CD4-positive, alpha-beta T cell treated with Interleukin-6 at 100 ng/mL for 8 hours (primary cell): Measurements from ENCODE around the gene NEMF.
"Not testable (repeated sequence)": the region's sequence is repeated elsewhere in the genome, so short reads cannot be mapped to it uniquely, and the experiment has no call there.

Experiments
- DNase-seq: peaks from one replicate; pipeline ENCODE4 v3.0.0-alpha.2; 2020; ENCODE audit warnings: mixed read lengths, low spot score

The NEMF gene

DNA sequence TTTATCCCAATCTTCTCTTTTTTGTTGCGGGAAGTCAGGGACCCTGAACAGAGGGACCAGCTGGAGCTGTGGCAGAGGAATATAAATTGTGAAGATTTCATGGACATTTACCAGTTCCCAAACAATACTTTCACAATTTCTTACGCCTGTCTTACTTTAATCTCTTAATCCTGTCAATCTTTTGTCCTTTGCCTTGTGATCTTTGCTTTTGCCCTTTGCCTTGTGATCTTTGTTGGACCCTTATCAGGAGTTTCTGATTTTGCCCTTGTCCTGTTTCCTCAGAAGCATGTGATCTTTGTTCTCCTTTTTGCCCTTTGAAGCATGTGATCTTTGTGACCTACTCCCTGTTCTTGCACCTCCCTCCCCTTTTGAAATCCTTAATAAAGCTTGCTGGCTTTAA, 36.5 kb downstream of the NEMF start:
- not testable (repeated sequence) for DNase-seq

DNA sequence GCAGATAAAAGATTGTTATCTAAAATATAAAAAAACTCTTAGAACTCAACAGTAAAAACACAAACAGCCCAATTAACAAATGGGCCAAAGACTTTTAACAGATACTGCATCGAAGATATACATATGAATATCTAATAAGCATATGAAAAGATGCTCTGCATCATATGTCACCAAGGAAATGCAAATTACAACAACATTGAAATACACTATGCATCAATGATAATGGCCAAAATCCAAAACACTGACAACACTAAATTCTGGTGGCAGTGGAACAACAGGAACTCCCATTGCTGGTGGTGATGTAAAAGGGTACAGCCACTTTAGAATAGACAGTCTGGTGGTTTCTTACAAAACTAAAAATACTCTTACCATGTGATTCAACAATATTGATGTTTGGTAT, 43.8 kb downstream of the NEMF start:
- no peak for DNase-seq

DNA sequence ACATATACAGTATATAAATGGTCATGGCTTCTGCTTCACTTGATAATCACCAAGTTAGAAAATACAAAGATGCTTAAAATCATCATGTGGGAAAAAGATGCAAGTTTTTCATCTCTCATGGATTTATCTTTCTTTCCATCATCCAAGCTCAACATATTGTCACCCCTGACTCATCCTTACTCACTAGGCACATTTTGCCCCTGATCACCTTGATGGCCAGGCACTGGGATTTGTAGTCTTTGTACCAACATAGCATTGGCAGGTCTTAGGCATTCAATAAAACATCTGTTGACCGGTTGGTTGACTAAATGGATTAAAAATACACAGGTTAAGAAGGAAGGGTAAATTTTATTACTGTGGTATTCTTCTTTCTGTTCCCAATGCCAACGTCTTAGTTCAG, 56.6 kb downstream of the NEMF start:
- DNase-seq, result no peak

DNA sequence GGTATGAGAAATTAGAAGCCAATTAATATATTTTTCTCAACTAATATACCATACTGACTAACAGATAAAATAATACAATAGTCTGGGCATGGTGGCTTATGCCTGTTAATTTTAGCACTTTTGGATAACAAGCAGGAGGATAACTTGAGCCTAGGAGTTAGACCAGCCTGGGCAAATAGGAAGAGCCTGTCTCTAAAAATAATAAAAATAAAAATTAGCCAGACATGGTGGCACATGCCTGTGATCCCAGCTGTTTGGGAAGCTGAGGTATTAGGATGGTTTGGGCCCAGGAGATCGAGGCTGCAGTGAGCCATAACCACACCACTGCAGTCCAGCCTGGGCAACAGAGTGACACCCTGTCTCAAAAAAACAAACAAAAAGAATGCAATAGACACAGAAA, 60.0 kb downstream of the NEMF start:
- no peak for DNase-seq

DNA sequence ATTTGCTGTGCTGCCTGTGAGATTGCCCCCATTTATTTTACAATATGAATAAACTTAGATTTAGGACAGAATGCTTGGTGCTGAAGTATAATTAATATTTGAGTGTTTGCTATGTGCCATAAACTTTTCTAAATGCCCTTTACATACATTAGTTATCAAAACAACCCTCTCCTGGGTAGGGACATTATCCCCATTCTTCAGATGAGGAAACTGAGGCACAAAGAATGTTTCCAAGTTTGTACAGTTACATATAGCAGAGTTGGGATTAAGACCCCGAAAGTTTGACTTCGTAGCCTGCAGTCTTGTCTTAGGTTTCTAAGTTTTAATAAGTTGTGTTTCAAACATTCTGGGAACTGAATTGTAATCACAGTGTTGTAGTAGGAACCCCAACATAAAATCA, 66.3 kb downstream of the NEMF start:
- DNase-seq, result no peak

DNA sequence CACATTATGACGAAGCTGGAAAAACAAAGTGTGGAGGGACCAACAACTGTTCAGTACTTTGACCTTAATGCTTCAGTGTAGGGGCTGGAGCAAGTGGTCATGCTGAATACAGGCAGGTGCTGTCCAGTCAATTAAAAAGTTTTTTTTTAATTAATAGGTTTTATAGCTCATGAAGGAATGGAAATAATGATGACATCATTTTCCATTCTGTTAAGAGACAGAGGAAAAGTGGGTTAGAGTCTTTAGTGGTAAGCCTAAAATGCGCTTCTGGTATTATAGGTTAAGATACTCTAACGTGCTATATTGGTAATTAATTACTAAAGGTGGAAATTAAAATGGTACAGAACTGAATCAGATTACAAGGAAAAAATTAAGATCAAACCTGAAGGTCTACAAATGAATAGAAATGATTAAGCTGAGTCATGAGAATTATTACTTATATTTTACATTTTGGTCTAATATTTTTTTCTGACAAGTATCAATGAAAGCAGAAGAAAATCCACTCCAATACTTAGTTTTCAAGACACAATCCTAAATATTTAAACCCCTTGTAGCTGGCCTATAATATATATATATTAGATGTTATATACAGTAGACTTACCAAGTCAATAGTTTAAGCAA, 69.1 kb downstream of the NEMF start:
- no peak for DNase-seq

DNA sequence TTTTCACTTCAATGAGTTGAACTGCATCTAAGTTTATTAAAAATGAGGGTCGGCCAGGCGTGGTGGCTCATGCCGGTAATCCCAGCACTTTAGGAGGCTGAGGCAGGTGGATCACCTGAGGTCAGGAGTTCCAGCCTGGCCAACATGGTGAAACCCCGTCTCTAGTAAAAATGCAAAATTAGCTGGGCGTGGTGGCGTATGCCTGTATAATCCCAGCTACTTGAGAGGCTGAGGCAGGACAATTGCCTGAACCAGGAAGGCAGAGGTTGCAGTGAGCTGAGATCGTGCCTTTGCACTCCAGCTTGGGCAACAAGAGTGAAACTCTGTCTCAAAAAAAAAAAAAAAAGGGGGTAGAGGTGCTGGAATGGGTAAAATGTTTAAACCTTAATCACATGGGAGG, 71.5 kb downstream of the NEMF start:
- DNase-seq, result not testable (repeated sequence)

DNA sequence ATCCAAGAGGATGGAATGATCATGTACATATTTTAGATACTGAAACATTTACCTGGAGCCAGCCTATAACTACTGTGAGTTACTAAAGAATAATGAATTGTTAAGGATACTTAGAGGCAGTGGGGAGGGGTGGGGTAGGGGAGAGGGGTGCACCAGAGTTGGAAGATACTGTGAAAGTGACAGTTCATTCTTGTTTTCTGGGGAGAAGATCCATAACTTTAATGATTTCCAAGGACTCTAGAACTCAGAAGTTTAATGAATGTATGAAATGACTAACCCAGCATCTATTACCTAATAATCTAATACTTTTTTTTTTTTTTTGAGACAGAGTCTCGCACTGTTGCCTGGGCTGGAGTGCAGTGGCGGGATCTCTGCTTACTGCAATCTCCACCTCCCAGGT, 74.2 kb downstream of the NEMF start:
- no peak for DNase-seq

DNA sequence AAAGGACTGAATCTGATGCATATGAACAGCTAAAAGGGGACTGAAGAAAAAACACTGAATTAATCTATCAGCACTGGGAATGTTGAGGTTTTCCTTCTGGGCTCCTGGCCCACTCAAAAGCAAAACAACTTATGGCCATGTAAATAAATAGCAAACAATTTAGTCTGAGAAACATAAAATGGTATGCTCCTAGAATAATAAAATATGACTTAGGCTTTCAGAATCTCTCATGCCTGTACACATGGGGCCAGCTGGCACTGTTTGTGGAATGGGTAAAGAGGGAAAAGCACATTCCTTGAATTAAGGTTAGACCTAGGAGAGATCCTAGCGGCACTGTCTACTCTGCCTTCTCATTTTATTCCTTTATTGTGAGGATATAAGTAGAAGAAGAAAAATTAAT, 78.5 kb downstream of the NEMF start:
- DNase-seq, result no peak

DNA sequence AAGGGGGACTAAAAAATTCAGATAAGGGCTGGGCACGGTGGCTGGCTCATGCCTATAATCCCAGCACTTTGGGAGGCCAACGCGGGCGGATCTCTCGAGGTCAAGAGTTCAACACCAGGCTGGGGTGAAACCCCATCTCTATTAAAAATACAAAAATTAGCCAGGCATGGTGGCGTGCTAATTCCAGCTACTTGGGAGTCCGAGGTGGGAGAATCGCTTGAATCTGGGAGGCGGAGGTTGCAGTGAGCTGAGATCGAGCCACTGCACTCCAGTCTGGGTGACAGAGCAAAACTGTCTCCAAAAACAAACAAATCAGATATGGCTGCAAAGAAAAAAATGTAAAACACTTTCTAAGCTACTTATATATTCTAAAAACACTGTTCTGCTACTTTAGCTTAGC, 80.9 kb downstream of the NEMF start:
- DNase-seq, result not testable (repeated sequence)

DNA sequence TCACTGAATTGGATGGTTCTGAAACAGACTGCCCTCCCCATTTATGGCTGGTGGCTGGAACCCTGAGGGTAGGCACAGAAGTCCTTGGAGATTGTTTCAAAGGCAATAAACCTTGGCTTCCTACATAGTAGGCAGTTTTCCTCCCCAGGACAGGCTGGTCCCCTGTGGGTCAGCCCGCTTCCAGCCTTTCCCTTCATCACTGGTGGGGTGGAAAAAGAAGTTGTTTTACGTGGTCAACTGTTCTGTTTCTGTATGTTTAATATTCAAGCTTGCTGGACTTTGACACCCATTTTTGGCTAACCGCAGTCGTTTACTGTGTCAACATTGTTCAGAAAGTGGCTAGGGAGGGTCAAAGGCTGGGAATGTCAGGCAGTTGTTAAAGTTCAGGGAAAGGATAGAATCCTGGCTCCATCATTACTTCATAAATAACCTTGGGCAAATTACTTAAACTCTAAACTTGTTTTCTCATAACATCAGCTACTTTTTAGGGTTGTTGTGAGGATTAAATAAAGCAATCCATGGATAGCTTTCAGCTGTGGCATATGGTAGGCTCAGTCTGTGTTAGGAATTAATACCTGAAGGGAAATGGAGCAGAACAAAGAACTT, 82.3 kb downstream of the NEMF start:
- DNase-seq, result no peak

DNA sequence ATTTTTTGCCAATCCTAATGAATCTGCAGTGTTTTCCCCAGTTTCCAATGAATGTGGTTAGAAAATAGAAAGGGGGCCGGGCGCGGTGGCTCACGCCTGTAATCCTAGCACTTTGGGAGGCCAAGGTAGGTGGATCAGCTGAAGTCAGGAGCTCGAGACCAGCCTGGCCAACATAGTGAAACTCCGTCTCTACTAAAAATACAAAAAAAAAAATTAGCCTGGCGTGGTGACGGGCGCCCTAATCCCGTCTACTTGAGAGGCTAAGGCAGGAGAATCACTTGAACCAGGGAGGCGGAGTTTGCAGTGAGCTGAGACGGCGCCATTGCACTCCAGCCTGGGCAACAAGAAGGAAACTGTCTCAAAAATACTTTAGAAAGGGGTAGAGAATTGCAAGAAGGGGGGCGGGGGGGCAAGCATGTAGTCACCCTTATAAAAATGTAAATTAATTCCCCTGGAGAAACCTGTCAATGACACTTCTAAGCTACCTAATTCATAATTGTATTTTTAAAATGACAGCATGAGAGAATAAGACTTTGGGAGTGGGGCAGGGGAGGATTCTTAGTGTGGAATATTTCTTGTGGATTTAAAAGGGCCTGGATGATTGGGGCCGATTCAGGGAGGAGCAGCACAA, 82.9 kb downstream of the NEMF start:
- DNase-seq, result no peak

DNA sequence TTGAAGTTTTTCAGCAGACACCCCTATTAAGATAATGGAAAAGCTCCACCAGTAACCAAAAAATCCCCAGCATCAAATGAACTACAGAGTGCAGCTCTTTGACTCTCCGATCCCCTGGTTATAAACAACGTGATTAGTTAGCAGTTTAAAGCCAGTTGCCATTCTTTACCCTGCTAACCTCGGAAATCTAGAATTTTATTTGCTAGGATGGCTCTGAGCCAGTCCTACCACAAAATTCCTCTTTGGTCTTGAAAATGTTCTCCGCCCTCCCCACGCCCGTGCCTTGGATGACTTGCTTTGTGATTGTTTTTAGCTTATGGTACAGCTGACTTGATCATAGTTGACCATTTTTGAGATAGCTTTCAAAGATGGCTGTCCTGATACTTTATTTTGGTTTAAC, 83.4 kb downstream of the NEMF start:
- DNase-seq, result no peak

DNA sequence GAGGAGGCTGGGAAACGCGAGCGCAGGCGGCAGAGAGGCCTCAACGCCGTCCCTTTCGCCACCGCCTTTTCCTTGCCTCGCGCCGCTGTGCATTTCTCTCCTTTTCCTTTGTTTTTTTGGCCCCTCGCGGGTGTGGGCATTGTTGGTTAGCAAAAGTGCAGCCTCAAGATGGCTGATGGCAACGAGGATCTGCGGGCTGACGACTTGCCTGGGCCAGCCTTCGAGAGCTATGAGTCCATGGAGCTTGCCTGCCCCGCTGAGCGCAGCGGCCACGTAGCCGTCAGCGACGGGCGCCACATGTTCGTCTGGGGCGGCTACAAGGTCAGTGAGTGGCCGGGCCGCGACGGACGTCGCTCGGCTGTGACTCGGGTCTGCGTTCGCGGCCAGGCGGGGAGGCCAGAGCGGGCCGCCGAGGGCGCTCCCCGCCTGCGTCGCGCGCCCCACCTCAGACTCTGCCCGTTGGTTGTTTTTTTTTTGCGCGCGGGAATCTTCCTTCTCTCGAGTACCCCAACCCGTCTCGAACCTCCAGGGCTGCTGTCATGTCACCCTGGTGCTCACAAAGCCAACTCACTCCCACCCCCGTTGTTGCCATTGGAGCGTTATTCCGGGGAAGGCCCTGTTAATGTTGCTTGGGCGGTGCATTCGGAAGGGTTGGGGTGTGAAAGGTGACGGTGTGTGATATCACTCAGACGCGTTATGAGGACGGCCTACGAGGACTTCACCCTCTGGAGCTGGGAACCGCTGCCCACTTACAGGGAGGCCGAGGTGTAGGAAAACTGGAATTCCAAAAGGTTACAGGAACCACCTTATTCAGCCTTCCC, 84.1 kb downstream of the NEMF start:
- DNase-seq, result peak; percentile 55

DNA sequence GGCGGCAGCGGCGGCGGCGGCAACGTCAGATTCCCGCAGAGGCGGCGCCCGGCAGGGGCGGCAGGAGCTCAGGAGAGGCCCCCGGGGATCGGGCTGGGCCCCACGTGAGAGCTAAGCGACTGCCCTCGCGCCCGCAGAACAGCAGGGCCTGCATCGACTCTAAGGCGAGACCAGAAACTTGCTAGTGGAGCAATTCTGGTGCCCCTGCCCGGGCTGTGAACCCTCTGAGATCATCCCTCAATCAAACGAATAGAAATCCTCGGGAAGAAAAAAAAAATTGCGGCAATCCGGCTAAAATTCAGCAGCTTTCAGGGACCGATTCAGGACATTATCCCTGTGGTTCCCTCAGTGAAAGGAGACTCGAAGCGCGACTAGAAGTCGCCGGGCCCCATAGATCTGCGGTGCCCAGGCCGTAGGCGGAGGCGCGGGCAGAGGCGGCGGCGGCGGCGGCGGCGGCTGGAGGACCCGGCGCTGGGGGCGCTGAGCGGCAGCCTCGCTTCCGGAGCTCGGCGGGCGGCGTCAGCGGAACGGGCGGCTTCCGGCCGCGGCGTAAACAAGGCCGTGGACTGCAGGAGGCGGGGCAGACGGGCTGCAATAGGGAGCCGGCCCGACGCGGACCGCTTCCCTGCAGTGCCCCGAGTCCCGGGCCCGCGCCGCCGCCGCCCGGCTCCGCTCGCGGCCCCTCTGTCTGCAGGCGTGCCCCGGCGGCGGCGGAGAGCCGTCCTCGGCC, 84.9 kb downstream of the NEMF start, which contains the start of gene KLHDC2:
TSS of gene KLHDC2 (plus strand) at position 583 of the 730 bp plus-strand sequence. CDS start 316 bp downstream, outside the sequence.
- DNase-seq, result peak; percentile 88

DNA sequence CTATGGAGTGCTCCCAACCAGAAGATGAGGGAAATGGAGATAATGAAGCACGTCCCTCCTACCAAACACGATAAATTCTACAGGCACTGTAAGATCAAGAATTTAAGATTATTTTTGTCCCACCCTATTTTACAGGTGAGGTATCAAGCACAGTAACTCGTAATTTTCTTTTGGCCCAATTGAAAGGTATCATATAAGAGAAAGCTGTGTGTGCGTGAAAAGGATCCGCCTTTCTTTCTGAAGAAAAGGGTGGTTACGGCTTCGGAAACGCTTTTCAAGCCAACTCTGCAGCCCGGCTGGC, 85.4 kb downstream of the NEMF start:
- no peak for DNase-seq

DNA sequence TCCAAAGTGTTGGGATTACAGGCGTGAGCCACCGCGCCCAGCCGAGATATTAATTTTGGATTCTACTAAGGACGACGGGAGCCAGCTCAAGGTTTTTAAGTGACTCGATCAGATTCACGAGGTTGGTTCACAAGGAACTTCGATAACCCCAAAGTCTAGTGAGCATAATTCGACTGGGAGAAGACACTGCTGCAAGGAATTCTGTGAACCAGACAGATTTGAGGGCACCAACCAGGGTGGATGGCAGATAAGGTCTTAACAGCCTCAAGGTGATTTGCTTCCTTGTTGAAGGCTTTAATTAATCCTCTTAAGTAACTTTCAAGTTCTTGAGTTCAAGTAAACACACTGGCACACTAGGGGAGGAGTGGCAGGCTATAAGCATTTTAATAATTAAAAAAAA, 85.7 kb downstream of the NEMF start:
- no peak for DNase-seq

DNA sequence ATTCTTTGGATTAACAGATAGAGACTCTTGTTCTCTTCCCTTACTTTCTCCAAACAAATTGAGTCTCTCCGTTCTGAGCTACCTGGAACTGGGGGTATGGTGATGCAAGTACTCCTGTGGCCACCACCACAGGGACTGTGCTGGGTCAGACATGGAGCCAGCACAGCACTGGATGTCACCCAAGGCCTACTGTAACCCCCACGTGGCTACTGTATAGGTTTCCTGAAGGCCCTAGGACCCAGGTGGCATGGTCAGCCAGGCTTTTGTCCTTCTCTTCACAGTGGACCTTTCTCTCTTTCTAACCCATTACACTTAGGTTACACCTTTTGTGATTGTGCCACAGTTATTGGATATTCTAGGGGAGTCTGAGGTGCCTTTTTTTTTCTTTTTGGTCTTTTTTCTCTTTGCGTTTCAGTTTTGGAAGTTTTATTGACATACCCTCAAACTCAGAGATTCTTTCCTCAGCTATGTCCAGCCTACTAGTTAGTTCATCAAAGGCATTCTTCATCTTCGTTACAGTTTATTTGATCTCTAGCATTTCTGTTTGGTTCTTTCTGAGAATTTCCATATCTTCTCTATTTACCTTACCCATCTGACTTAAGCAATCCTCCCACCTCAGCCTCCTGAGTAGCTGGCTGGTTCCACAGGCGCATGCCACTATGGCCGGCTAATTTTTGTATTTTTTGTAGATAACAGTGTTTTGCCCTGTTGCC, 90.6 kb downstream of the NEMF start:
- no peak for DNase-seq

DNA sequence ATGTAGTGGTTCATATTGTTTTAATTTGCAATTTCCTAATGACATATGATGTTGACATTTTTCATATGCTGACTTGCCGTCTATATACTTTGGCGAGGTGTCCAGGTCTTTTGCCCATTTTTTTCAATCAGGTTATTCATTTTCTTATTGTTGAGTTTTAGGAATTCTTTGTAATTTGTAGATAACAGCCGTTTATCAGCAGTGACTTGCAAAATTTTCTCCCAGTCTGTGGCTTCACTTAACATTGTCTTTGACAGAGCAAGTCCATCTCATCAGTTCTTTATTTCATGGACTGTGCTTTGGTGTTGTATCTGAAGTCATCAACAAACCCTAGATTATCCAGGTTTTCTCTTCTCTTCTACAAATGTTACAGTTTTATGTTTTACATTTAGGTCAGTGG, 97.2 kb downstream of the NEMF start:
- no peak for DNase-seq

DNA sequence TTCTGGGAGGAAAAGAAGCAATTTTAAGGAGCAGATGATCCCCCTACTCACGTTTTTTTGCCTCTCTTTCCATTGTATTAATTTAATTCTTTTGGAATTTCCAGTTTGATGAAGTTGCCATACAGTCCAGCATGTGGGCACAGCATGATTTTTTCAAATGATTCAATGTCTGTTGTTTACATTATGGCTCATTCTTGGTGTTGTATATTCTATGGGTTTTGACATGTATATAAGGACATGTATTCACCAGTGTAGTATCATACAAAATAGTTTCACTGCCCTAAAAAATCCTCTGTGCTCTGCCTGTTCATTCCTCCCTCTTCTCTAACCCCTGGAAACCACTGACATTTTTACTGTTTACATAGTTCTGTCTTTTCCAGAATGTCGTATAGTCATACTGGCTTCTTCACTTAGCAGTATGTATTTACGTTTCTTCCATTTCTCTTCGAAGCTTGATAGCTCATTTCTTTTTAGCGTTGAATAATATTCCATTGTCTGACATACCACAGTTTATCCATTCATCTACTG, 98.0 kb downstream of the NEMF start:
- no peak for DNase-seq

DNA sequence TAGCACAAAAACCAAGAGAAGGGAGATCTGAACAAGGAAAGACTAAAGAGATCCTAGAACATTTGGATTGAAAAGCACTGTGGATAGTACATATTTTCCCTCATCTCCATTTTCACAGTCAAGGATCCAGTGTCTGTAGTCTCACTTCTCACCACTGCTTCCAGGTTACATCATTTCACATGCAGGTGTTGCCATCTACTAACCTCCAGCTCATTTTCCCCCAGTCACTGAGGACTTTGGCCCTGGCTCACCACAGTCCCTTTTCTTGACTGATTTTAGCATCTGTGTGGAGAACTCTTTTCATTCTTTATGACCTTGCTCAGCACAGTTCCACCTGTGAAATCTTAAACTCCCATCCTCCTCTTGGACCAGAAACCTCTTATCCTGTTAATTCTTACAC, 106.1 kb downstream of the NEMF start:
- not testable (repeated sequence) for DNase-seq
